SU-DHL-6 (cell line): ENCODE results near the gene IQCE.

Source experiments
- H2AFZ ChIP-seq: fragments of 200-600 bp; sonication (generic); 2 replicates; pipeline ENCODE4 v1.6.1; 2014; ENCODE audit warnings: low read depth, mild to moderate bottlenecking, moderate library complexity, mixed read lengths, antibody characterized with exemption, low read length; ENCODE audit not compliant: severe bottlenecking
- H3F3A ChIP-seq: fragments of 200-600 bp; shearing (Covaris generic); 2 replicates; pipeline ENCODE4 v1.6.0; 2016; ENCODE audit warnings: antibody characterized with exemption, mild to moderate bottlenecking; ENCODE audit not compliant: insufficient read depth
- H3K27ac ChIP-seq: fragments of 200-600 bp; sonication (generic); 2 replicates; pipeline ENCODE4 v1.5.1; 2016; ENCODE audit warnings: low read depth, mild to moderate bottlenecking, low read length, moderate library complexity, mixed read lengths
- H3K27me3 ChIP-seq: fragments of 200-600 bp; sonication (generic), shearing (Covaris generic); 2 replicates; pipeline ENCODE4 v1.6.0; 2014; ENCODE audit warnings: mild to moderate bottlenecking, low read length
- H3K36me3 ChIP-seq: fragments of 200-600 bp; sonication (generic); 2 replicates; pipeline ENCODE4 v1.6.1; 2014; ENCODE audit warnings: mild to moderate bottlenecking, low read length, mixed read lengths
- H3K4me2 ChIP-seq: fragments of 300-600, 200-600 bp; shearing (Covaris generic), sonication (generic); 2 replicates; pipeline ENCODE4 v1.6.0; 2014; ENCODE audit warnings: low read length, low read depth, mild to moderate bottlenecking; ENCODE audit not compliant: poor library complexity, severe bottlenecking
- H3K4me3 ChIP-seq: fragments of 200-600 bp; sonication (generic); 2 replicates; pipeline ENCODE4 v1.5.1; 2014; ENCODE audit warnings: antibody characterized with exemption, low read length, mild to moderate bottlenecking, mixed read lengths; ENCODE audit not compliant: insufficient read depth, poor library complexity, severe bottlenecking
- H3K79me2 ChIP-seq: fragments of 200-600 bp; sonication (generic); 2 replicates; pipeline ENCODE4 v1.6.1; 2014; ENCODE audit warnings: mild to moderate bottlenecking, low read length, moderate library complexity; ENCODE audit not compliant: insufficient read depth
- H3K9ac ChIP-seq: fragments of 200-600 bp; sonication (generic); 2 replicates; pipeline ENCODE4 v1.7.0; 2014; ENCODE audit warnings: mild to moderate bottlenecking, low read length
- H3K9me2 ChIP-seq: fragments of 200-600 bp; sonication (generic); replicated peaks from 2 replicates; pipeline ENCODE4 v1.6.1; 2014; ENCODE audit warnings: low read length; ENCODE audit not compliant: insufficient read depth
- H3K9me3 ChIP-seq: fragments of 200-600 bp; sonication (generic); 2 replicates; pipeline ENCODE4 v1.6.1; 2014; ENCODE audit warnings: low read length, mixed read lengths; ENCODE audit not compliant: insufficient read depth
- H4K20me1 ChIP-seq: fragments of 200-600 bp; sonication (generic); 2 replicates; pipeline ENCODE4 v1.6.1; 2014; ENCODE audit warnings: low read depth, mild to moderate bottlenecking, antibody characterized with exemption, low read length, moderate library complexity, mixed read lengths
- EZH2phosphoT487 ChIP-seq: fragments of 200-600 bp; sonication (generic), shearing (Covaris generic); conservative IDR thresholded peaks from 2 replicates; pipeline ENCODE4 v1.6.1; 2018; ENCODE audit warnings: mild to moderate bottlenecking, antibody characterized with exemption, low read length, moderate library complexity, mixed read lengths
- TF ChIP-seq, protein P1 (sequence below): fragments of 200-600 bp; sonication (generic); IDR thresholded peaks from one replicate; pipeline ENCODE4 v1.5.1; 2017; ENCODE audit warnings: antibody characterized with exemption, mild to moderate bottlenecking, low read length, moderate library complexity; ENCODE audit not compliant: insufficient read depth, poor library complexity, severe bottlenecking

Gene IQCE

DNA sequence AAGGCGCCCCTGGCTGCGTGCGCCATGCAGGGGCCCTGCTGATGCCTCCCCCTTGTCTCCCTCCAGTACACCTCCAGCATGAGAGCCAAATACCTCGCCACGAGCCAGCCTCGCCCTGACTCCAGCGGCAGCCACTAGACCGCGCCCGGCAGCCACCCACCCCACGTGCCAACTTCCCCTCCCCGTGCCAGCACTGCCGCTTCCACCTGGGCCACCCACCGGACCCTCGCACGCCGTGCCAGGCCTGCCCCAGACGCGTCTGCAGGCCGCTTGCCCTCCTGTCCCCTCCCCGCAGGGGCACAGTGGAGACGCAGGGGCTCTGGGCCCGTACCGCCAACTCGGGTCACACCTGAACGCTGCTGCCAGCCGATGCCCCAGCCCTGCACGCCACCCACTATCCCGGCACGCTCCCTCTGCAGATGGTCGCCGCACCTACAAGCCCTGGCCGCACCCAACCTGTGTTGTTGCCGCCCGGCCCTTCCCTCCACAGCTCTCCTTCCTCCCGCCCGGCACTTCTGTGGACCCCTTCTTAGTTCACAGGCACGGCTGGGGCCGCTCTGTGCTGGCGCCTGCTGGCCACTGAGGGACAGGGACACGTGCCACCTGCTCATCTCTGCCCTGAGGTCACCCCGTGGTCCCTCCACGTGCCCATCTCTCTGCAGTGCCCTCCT lies 103.0 kb downstream of the IQCE start:
- Histone ChIP-seq H3K9me2 (no peaks in the 10 kb centered on the region), H3K4me2 (no peak overlapping the region), H3K9me3 (no peaks in the 10 kb centered on the region), H3K79me2 (no peaks in the 10 kb centered on the region), H3K9ac (no peak overlapping the region), H3K27me3 (no peaks in the 10 kb centered on the region), H3F3A (no peaks in the 10 kb centered on the region), H4K20me1 (no peaks in the 10 kb centered on the region), H3K4me3 (no peak overlapping the region), H2AFZ (no peak overlapping the region), H3K36me3 (no peaks in the 10 kb centered on the region), H3K27ac (no peak overlapping the region)
- TF ChIP-seq, protein P1, sequence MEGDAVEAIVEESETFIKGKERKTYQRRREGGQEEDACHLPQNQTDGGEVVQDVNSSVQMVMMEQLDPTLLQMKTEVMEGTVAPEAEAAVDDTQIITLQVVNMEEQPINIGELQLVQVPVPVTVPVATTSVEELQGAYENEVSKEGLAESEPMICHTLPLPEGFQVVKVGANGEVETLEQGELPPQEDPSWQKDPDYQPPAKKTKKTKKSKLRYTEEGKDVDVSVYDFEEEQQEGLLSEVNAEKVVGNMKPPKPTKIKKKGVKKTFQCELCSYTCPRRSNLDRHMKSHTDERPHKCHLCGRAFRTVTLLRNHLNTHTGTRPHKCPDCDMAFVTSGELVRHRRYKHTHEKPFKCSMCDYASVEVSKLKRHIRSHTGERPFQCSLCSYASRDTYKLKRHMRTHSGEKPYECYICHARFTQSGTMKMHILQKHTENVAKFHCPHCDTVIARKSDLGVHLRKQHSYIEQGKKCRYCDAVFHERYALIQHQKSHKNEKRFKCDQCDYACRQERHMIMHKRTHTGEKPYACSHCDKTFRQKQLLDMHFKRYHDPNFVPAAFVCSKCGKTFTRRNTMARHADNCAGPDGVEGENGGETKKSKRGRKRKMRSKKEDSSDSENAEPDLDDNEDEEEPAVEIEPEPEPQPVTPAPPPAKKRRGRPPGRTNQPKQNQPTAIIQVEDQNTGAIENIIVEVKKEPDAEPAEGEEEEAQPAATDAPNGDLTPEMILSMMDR = no peak
- TF ChIP-seq EZH2phosphoT487 = no peak

DNA sequence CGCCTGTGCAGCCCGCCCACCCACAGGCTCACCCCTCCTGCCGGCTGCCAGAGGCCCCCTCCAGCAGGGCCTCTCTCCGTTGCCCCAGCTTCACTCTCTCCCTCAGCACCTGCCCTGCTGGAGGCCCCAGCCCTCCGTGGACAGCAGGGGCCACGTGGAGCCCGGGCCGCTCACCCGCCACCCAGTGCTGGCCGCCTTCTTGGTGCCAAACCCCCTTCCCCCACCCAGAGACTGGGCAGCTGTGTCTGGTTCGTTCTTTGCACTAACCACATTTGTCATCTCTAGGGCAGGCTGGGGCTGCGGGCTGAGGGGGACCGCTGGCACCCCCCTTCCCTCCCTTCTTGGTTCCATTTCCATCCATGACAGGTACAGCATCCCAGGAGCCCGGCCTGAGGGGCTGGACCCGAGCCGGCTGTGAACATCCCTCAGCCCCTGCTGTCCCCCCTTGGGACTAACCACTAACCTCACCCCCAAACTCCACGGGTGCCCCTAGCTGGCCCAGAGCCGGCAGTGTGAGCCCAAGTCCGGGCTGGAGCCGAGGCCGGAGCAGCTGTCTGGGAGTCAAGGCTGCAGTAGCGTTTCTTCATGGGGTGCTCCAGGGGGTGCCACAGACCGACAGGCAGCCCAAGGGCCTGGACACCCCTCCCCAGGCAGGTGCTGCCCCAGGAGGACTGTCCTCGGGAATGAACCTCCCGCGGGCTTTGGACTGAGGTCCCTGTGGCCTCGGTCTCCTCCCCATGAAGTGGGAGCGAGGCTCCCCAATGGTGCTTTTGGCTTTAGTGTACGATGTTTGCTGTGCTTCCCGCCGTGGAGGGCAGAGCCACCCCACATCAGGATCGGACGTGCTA lies 103.7 kb downstream of the IQCE start:
- no peak overlapping the region for H3K4me3 ChIP-seq
- no peak for TF ChIP-seq EZH2phosphoT487
- TF ChIP-seq, protein P1 = no peak
- H3K27me3 ChIP-seq = no peaks in the 10 kb centered on the region
- H3K9me2 ChIP-seq = no peaks in the 10 kb centered on the region
- no peak overlapping the region for H2AFZ ChIP-seq
- no peaks in the 10 kb centered on the region for H4K20me1 ChIP-seq
- H3K36me3 ChIP-seq = no peaks in the 10 kb centered on the region
- no peaks in the 10 kb centered on the region for H3K9me3 ChIP-seq
- no peaks in the 10 kb centered on the region for H3F3A ChIP-seq
- H3K79me2 ChIP-seq = no peaks in the 10 kb centered on the region
- no peak overlapping the region for H3K4me2 ChIP-seq
- H3K27ac ChIP-seq = no peak overlapping the region
- no peak overlapping the region for H3K9ac ChIP-seq

DNA sequence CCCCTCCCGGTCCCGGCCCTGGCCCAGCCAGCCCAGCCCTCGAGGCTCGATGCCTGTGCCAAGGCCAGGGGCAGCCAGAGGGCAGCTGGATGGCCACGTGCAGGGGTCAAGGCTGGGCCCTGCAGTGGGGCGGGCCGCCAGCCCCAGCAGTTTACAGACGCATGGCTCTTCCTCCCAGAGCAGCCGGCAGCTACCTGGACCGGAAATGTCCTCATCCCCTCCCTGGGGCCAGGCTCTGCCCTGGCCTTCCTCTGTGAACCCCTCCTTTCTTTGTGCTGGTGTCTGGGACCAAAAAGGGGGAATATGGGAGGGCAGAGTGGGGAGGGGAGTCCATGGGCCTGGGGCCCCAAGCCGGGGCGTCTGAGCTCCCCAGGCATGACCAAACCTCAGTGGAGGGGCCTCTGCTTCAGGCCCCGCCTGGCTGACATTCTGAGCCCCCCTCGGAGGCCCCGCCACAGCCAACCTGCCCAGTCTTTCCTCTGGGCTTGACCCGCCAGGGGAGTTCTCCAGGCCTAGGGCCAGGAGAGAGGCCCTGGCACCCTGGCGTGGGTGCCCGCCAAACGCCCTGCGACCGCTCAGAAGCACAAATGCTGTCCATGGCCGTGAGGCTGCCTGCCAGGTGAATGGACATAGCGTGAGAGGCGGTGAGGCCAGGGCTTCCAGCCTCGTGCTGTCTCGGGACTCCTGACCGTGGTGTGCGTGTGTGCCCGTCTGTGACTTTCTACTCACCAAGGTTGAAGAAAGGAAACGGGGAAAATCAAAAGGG lies 104.5 kb downstream of the IQCE start:
- no peaks in the 10 kb centered on the region for H3F3A ChIP-seq
- H4K20me1 ChIP-seq = no peaks in the 10 kb centered on the region
- no peak for TF ChIP-seq EZH2phosphoT487
- TF ChIP-seq, protein P1 = no peak
- H3K9me2 ChIP-seq = no peaks in the 10 kb centered on the region
- H3K9me3 ChIP-seq = no peaks in the 10 kb centered on the region
- H3K9ac ChIP-seq = no peak overlapping the region
- H3K27me3 ChIP-seq = no peaks in the 10 kb centered on the region
- no peak overlapping the region for H2AFZ ChIP-seq
- no peak overlapping the region for H3K27ac ChIP-seq
- no peaks in the 10 kb centered on the region for H3K36me3 ChIP-seq
- H3K4me3 ChIP-seq = no peak overlapping the region
- H3K79me2 ChIP-seq = no peaks in the 10 kb centered on the region
- H3K4me2 ChIP-seq = no peak overlapping the region
